Neural cell (in vitro differentiated cells): ENCODE measurements around the gene RSPH1. TPM values are rescaled to one million over a fixed set of nuclear protein-coding genes. Genes with fewer than 3 reads are reported as not detected.

Source experiments
- H2AFZ ChIP-seq: fragments of 200-600, 300-800 bp; sonication (generic), shearing (Covaris generic); 2 replicates; pipeline ENCODE4 v1.6.0; 2014; ENCODE audit warnings: low read depth, mild to moderate bottlenecking, antibody characterized with exemption, low read length, moderate library complexity
- H3F3A ChIP-seq: fragments of 200-600 bp; shearing (Covaris generic); 2 replicates; pipeline ENCODE4 v1.6.1; 2016; ENCODE audit warnings: mild to moderate bottlenecking, moderate library complexity, mixed read lengths, antibody characterized with exemption, low read length; ENCODE audit not compliant: insufficient read depth, poor library complexity, severe bottlenecking
- H3K27ac ChIP-seq: fragments of 200-600, 300-800 bp; sonication (generic), shearing (Covaris generic); 2 replicates; pipeline ENCODE4 v1.5.1; 2014; ENCODE audit warnings: mild to moderate bottlenecking, low read length, moderate library complexity
- H3K27me3 ChIP-seq: fragments of 300-800, 200-600 bp; sonication (generic), shearing (Covaris generic); 2 replicates; pipeline ENCODE4 v1.6.0; 2014; ENCODE audit warnings: mild to moderate bottlenecking, low read depth, low read length, moderate library complexity; ENCODE audit not compliant: insufficient read depth
- H3K36me3 ChIP-seq: fragments of 300-800, 200-600 bp; sonication (generic), shearing (Covaris generic); 2 replicates; pipeline ENCODE4 v1.5.1; 2014; ENCODE audit warnings: mild to moderate bottlenecking, antibody characterized with exemption, low read length, moderate library complexity; ENCODE audit not compliant: insufficient read depth
- H3K4me2 ChIP-seq: fragments of 300-800, 200-600 bp; sonication (generic), shearing (Covaris generic); 2 replicates; pipeline ENCODE4 v1.6.0; 2014; ENCODE audit warnings: mild to moderate bottlenecking, low read length
- H3K4me3 ChIP-seq: fragments of 300-800, 200-600 bp; sonication (generic), shearing (Covaris generic); 2 replicates; pipeline ENCODE4 v1.5.1; 2014; ENCODE audit warnings: mild to moderate bottlenecking, low read length, moderate library complexity
- H3K79me2 ChIP-seq: fragments of 200-600 bp; shearing (Covaris generic); replicated peaks from 2 replicates; pipeline ENCODE4 v1.6.0; 2014; ENCODE audit warnings: mild to moderate bottlenecking, low read length, moderate library complexity; ENCODE audit not compliant: insufficient read depth
- H3K9ac ChIP-seq: fragments of 300-800, 200-600 bp; sonication (generic), shearing (Covaris generic); 2 replicates; pipeline ENCODE4 v1.6.1; 2016; ENCODE audit warnings: mild to moderate bottlenecking, low read length, mixed read lengths
- H3K9me2 ChIP-seq: fragments of 200-600 bp; shearing (Covaris generic); 2 replicates; pipeline ENCODE4 v1.6.1; 2016; ENCODE audit warnings: mild to moderate bottlenecking, low read length, mixed read lengths; ENCODE audit not compliant: insufficient read depth
- H3K9me3 ChIP-seq: fragments of 200-600, 300-800 bp; sonication (generic), shearing (Covaris generic); 2 replicates; pipeline ENCODE4 v1.6.1; 2016; ENCODE audit warnings: mild to moderate bottlenecking, mixed run types, low read length, moderate library complexity, mixed read lengths
- H4K20me1 ChIP-seq: fragments of 200-600 bp; shearing (Covaris generic); 2 replicates; pipeline ENCODE4 v1.6.1; 2016; ENCODE audit warnings: mild to moderate bottlenecking, mixed run types; ENCODE audit not compliant: insufficient read depth
- CTCF ChIP-seq: fragments of 450-650 bp; IDR thresholded peaks from 2 replicates; pipeline ENCODE4 v1.5.1; 2014; ENCODE audit warnings: antibody characterized with exemption, mild to moderate bottlenecking, moderate library complexity; ENCODE audit not compliant: poor library complexity, severe bottlenecking
- EP300 ChIP-seq: fragments of 450-650 bp; conservative IDR thresholded peaks from 2 replicates; pipeline ENCODE4 v1.6.1; 2014; ENCODE audit warnings: antibody characterized with exemption, mild to moderate bottlenecking, moderate library complexity; ENCODE audit not compliant: poor library complexity, severe bottlenecking
- EZH2 ChIP-seq: fragments of 200-600, 300-800 bp; shearing (Covaris generic), sonication (generic); IDR thresholded peaks from 2 replicates; pipeline ENCODE4 v1.6.1; 2014; ENCODE audit warnings: antibody characterized with exemption, low read length, borderline replicate concordance, mild to moderate bottlenecking; ENCODE audit not compliant: insufficient read depth, poor library complexity, severe bottlenecking
- MXI1 ChIP-seq: fragments of 450-650 bp; conservative IDR thresholded peaks from 2 replicates; pipeline ENCODE4 v1.6.1; 2014; ENCODE audit warnings: antibody characterized with exemption, mild to moderate bottlenecking; ENCODE audit not compliant: poor library complexity, severe bottlenecking
- POLR2AphosphoS5 ChIP-seq: IDR thresholded peaks from 2 replicates; pipeline ENCODE4 v1.6.1; 2012
- RAD21 ChIP-seq: fragments of 450-650 bp; conservative IDR thresholded peaks from 2 replicates; pipeline ENCODE4 v1.6.1; 2014; ENCODE audit warnings: antibody characterized with exemption, mild to moderate bottlenecking, moderate library complexity
- SMC3 ChIP-seq: fragments of 450-650 bp; conservative IDR thresholded peaks from 2 replicates; pipeline ENCODE4 v1.6.1; 2014; ENCODE audit warnings: antibody characterized with exemption, mild to moderate bottlenecking, moderate library complexity; ENCODE audit not compliant: poor library complexity
- TAF1 ChIP-seq: IDR thresholded peaks from 2 replicates; pipeline ENCODE4 v1.6.1; 2012; ENCODE audit warnings: low read depth
- polyA plus RNA-seq: library from polyadenylated mRNA; depleted of rRNA; stranded (reverse); fragments of >200 nt; gene quantifications from 2 replicates; pipeline ENCODE4 v1.2.3, GENCODE V29; 2014
- TF ChIP-seq, protein P1 (sequence below): IDR thresholded peaks from 2 replicates; pipeline ENCODE4 v1.6.1; 2012; ENCODE audit warnings: borderline replicate concordance

Gene RSPH1
- polyA plus RNA-seq, 1 donor from 2014 or later = 1.3 TPM

- no peaks in the 10 kb centered on the region for H4K20me1 ChIP-seq
- H3K36me3 ChIP-seq = peaks cover 8% of the 10 kb centered on the region
- H2AFZ ChIP-seq = no peak overlapping the region
- TF ChIP-seq MXI1 (no peak), SMC3 (no peak), RAD21 (no peak), TAF1 (no peak), CTCF (no peak), EP300 (no peak)
- TF ChIP-seq, protein P1, sequence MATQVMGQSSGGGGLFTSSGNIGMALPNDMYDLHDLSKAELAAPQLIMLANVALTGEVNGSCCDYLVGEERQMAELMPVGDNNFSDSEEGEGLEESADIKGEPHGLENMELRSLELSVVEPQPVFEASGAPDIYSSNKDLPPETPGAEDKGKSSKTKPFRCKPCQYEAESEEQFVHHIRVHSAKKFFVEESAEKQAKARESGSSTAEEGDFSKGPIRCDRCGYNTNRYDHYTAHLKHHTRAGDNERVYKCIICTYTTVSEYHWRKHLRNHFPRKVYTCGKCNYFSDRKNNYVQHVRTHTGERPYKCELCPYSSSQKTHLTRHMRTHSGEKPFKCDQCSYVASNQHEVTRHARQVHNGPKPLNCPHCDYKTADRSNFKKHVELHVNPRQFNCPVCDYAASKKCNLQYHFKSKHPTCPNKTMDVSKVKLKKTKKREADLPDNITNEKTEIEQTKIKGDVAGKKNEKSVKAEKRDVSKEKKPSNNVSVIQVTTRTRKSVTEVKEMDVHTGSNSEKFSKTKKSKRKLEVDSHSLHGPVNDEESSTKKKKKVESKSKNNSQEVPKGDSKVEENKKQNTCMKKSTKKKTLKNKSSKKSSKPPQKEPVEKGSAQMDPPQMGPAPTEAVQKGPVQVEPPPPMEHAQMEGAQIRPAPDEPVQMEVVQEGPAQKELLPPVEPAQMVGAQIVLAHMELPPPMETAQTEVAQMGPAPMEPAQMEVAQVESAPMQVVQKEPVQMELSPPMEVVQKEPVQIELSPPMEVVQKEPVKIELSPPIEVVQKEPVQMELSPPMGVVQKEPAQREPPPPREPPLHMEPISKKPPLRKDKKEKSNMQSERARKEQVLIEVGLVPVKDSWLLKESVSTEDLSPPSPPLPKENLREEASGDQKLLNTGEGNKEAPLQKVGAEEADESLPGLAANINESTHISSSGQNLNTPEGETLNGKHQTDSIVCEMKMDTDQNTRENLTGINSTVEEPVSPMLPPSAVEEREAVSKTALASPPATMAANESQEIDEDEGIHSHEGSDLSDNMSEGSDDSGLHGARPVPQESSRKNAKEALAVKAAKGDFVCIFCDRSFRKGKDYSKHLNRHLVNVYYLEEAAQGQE = no peak
- no peak overlapping the region for H3K4me3 ChIP-seq
- H3K27me3 ChIP-seq = no peaks in the 10 kb centered on the region
- no peaks in the 10 kb centered on the region for H3K79me2 ChIP-seq
- no peaks in the 10 kb centered on the region for H3K9me3 ChIP-seq
- no peak overlapping the region for H3K4me2 ChIP-seq
- H3K9me2 ChIP-seq = no peaks in the 10 kb centered on the region
- no peak overlapping the region for H3K27ac ChIP-seq
- H3F3A ChIP-seq = no peaks in the 10 kb centered on the region
- no peak overlapping the region for H3K9ac ChIP-seq
These were observed 46.2 kb upstream of the RSPH1 start for GRCh38 chr21:42542196-42542595.

DNA sequence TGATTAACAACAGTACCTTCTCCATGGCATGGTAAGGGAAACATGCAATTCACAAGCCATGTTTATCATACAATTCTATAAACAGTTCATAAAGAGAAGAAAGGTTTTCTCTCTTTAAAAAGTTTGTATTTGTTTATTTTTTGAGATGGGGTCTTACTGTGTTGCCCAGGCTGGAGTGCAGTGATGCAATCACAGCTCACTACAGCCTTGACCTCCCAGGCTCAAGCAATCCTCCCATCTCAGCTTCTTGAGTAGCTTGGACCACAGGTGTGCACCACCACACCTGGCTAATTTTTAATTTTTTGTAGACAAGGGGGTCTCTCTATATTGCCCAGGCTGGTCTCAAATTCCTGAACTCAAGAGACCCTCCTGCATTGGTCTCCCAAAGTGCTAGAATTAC, 45.6 kb upstream of the RSPH1 start:
- no peak overlapping the region for H3K9ac ChIP-seq
- no peak overlapping the region for H2AFZ ChIP-seq
- no peaks in the 10 kb centered on the region for H4K20me1 ChIP-seq
- H3K27me3 ChIP-seq = no peaks in the 10 kb centered on the region
- H3K9me3 ChIP-seq = no peaks in the 10 kb centered on the region
- no peak for TF ChIP-seq RAD21
- TF ChIP-seq SMC3 = no peak
- no peak for TF ChIP-seq EZH2
- no peak for TF ChIP-seq MXI1
- TF ChIP-seq CTCF = no peak
- no peak for TF ChIP-seq POLR2AphosphoS5
- no peak for TF ChIP-seq EP300
- TF ChIP-seq, protein P1 = no peak
- TF ChIP-seq TAF1 = no peak
- no peaks in the 10 kb centered on the region for H3F3A ChIP-seq
- no peak overlapping the region for H3K4me3 ChIP-seq
- no peak overlapping the region for H3K27ac ChIP-seq
- H3K79me2 ChIP-seq = no peaks in the 10 kb centered on the region
- peaks cover 8% of the 10 kb centered on the region for H3K36me3 ChIP-seq
- no peak overlapping the region for H3K4me2 ChIP-seq
- H3K9me2 ChIP-seq = no peaks in the 10 kb centered on the region
